GM18867 (cell line): ENCODE measurements around the gene DUSP14.
"Not testable (repeated sequence)": the region's sequence is repeated elsewhere in the genome, so short reads cannot be mapped to it uniquely, and the experiment has no call there.

Experiments
- ATAC-seq: cut with Tn5 transposase; IDR thresholded peaks from one replicate; pipeline ENCODE4 v1.9.1; 2021; ENCODE audit warnings: mild to moderate bottlenecking, moderate library complexity; ENCODE audit not compliant: unreplicated experiment

DUSP14 gene

DNA sequence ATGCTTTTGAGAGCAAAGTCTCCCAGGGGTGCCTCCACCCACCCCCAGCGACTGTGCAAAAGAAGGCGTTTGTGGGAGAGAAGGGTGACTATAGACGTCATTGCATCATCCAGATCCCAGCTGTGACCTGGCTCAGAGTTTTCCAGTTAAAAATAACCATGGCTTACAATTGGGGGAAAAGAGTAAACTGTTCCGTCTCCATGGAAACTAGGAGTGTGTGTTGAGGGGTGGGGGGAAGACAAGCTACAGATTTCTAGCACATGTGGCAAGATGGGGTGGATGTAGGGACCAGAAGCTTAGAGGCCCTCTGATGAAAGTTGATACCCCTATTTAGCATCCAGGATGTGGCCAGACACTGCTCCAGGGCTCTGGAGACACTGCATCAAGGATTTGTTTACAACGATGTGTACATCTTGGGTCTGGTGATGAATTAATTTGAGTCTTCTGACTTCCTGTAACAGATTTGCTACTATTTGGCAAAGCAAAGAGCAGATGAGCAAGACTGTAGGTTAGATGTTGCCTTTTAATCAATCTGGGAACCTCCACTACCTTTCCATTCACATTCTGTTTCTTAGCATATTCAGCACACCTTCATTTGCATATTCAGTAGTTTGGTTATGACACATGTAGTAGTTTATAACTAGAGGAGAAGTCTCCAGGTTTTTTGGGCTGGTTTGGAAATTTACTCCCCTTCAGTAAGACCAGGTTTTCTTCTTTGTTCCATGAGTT, 6.2 kb upstream of the DUSP14 start:
- no peak for ATAC-seq

DNA sequence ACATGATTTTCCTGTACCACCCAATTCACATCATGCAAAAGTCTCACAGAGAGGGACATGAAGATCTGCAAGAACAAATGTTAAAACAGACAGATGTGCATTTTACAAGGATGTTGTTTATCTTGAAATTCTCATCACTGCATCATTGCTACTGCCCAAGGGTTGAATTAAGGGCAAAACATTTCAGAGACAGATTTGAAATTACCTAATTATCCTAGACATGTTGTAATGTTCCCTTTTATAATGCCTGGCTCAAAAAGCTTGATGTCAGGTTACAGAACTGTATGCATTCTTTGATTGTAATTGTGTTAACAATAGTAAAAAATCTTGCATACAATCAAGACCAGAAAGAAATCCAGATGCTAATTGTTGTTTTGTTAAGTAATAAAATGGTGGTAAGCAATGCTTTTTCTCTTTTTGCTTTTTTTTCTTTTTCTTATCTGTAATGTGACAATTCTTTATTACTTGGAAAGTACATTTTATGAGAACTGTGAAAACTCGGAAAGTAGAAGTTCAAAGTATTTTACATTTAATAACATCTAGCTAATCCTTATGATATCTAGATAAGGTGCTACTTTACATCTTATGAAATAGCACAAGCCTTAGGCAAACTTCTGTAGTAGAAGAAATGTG, 3.6 kb upstream of the DUSP14 start:
- no peak for ATAC-seq

DNA sequence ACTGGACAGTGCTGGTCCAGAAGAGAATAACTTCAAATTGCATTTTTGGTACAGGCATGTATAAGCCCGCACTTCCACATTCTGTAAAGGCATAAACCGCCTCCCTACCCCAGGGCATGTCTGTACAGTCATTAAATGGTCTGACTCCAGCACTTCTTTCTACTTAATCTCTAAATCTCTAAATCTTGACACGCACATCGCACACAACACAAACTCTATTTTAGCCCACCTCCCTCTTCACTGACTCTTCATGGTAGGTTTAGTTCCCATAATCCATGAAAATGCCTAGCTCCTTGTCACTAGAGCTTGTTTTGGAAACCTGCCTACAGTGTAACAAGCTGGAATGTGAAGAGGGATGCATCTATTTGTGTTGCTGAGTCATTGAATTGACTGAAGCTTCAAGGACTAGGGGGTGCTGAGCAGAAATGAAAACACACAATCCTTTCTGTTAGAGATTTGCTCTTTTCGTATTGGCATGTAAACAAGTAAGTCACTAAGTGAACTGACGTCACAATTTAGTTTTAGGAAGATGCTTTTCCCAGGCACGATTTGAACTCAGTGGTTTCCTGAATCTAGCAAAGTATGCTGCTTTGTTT, 1.6 kb upstream of the DUSP14 start:
- no peak for ATAC-seq

DNA sequence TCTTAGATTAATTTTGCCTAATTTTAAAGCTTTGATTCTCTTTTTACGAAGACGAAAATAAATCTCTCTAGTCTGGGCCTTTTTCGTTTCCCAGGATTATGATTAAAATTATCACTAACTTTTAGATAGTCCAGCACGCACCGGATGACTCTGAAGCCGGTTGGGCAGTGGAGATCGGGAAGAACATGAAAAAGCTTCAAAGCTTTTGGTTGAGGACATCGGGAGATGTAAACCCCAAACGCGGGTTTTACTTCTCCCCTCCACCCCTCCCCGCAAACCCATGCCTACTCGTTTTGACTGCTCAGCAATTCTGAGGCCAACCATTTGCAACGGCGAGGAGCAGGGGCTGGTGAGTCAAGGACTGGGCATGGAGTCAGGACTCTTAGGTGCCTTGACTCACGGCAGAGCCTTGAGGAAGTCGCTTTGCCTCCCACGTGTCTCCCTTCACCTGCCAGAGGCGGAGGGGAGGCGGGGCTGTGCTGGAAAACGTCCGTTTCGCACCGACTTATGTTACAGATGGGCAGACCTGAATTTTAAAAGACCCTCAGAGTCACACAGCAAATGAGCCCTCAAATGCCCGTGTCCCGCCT, 989 bp upstream of the DUSP14 start:
- no peak for ATAC-seq

DNA sequence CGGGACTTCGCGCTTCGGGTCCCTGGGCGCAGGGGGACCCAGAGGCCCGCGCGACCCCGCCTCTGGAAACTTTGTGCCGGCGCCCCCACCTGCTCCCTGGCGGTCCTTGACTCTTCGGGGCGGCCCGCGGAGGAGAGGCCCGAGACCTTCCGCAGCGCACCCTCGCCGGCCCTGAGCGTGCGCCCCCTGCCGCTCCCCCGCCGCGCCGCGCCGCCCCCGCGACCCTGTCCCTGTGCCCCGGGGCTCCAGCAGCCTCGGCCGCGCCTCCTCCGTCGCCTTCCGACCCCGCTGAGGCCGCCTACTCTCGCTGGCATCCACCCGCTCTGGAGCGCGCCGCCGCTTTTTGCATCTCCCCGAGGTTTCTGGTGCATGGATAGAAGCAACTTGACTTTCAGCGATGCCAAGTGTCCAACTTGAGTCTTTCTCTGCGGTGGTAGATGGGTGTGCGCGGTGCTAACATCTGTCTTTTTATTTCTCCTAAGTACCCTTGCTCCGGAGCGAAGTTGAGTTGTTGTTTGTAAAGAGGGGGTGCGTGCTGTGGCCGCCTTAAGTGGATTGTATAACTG, 414 bp downstream of the DUSP14 start:
- peak; percentile 55 for ATAC-seq

DNA sequence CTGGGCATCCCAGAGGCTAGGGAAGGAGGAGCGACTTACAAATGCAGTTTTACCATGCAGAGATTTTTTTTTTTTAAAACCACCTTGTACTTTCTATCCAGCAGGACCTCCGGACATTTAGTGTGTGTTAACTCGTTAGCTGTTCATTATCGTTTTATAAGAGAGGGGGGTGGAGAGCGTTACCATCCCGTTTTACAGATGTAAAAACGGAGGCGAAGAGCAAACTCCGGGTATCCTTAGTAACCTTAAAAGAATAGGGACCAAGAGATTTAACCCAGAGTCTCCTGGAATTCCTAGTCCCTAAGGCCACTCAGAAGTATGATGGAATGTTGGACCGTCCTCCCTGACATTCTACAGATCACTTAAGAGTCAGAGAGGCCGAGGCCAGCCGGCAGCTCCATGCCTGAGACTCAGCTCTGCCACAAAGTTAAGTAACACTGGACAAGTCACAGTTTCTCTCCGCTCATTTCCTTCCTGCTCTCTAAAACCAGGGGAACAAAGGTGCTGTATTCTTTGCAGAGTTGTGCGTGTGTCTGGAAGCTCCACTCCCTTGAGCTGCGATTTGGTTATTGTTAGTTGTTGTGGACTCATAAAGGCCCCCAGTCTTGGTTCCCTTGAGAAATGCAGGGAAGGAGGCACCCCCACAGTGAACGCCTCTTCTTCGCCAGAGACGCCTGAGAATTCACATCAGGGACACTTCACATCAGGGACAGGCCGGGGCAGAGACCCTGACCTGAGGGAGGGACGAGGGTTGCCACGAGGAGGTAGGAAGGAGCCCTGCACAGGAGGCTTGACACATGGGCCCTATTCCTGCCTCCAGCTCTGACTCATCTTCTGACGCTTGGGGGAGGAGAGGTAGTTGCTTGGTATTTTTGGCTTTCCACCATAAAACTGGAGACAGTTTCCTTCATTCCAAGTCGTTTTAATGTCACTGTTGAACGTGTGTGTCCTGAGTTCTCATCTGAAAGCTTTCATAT, 1.2 kb downstream of the DUSP14 start:
- ATAC-seq, result no peak

DNA sequence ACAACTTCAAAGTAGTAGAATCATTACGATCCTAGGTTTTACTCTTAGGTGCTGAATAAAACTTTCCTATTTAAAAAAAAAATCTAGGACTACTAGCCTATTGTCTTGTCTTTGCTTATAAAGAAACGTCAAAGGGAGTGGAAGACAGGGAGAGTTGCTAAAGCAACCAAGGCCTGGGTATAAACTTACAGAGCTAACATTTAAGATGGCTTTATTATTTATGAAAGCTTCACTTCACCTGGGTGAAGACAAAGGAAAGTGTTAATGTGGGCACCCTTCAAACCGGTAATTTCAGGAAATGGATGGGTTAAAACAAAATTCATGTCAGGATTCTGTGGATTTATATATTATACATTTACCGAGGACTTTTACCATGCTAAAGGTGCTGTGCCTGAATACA, 2.5 kb downstream of the DUSP14 start:
- ATAC-seq, result no peak

DNA sequence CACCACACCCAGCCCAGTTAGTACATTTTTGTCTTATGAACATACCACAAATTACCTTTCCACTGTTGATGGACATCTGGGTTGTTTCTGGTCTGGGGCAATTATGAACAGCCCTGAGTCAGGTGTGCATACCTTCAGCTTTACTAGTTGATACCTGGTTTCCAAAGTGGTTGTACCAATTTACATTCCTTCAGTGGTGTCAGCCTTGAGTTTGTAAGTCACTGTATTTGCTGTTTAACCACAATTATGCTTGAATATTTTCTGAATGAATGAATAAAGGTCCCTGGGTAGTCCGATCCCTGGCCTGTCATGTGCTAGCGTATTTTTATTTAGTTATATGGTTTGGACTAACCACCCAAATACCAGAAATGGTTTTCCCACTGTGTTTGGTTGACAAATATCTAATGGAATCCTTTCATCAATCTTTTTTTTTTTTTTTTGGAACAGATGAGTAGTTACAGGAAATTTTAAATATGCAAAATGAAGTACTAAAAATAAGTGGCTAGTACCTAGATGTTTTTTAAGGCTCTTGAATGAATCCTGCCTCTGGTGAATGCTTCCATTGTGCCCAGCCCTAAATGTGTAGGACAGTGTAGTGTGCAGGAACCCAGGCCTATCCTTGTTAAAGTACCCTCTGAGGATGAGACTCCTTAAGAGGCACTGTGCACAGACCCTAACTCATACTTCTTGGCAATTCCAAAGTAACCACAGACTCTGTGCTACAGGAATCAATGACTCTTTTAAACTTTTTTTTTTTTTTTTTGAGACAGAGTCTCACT, 3.7 kb downstream of the DUSP14 start:
- ATAC-seq, result no peak

DNA sequence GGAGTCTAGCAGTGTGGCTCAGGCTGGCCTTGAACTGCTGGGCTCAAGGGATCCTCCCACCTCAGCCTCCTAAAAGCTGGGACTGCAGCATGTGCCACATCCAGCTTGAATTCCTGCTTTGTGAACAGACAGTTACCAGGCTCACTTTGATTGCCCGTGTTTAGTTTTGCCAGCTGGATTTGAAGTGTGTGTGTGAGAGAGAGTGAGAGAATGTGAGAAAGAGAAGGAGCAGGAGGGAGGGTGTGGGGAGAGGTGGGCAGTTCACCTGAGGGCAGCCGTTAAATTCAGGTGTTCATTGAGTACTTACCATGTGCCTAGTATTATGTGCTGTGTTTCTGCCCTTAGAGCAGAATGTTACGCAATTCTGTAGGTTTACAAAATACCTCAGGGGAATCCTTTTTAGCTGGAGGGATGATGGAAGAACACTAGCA, 4.7 kb downstream of the DUSP14 start:
- ATAC-seq, result no peak

DNA sequence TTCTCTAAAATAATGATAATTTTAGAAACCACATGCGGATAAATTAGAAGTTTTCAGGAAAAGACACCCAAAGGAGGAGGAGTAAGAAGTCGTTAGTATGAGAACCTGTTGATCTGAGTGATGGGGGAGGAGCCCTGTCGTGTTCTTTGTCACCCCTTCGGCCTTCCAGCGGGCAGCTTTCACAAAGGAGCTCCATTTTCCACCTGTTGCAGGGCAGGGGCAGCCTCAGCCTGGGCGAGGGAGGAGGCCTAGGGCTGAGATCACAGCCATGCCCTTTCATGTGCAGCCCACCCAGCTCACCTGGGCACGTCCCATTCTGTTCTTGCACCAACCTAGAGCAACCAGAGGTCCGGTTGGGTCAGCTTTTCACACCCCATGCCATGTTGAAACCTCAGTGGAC, 5.3 kb downstream of the DUSP14 start:
- ATAC-seq, result no peak

DNA sequence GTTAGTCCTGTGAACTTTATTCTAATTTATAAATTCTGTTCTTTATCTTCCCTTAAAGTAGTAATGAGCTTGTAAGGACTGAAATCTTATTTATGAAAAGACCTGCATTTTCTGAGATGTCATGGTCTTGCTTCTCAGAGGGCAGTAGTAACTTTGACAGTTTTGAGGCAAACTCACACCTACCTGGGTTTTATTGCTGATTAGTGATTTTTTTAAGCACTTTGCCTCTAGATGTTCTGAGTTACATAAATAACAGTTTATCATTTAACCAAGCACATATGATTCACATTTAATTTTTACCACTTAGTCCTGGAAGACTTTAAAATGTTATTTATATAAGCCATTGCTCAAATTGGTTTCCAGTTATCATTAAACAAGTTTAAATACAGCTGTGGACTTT, 10.7 kb downstream of the DUSP14 start:
- ATAC-seq, result no peak

DNA sequence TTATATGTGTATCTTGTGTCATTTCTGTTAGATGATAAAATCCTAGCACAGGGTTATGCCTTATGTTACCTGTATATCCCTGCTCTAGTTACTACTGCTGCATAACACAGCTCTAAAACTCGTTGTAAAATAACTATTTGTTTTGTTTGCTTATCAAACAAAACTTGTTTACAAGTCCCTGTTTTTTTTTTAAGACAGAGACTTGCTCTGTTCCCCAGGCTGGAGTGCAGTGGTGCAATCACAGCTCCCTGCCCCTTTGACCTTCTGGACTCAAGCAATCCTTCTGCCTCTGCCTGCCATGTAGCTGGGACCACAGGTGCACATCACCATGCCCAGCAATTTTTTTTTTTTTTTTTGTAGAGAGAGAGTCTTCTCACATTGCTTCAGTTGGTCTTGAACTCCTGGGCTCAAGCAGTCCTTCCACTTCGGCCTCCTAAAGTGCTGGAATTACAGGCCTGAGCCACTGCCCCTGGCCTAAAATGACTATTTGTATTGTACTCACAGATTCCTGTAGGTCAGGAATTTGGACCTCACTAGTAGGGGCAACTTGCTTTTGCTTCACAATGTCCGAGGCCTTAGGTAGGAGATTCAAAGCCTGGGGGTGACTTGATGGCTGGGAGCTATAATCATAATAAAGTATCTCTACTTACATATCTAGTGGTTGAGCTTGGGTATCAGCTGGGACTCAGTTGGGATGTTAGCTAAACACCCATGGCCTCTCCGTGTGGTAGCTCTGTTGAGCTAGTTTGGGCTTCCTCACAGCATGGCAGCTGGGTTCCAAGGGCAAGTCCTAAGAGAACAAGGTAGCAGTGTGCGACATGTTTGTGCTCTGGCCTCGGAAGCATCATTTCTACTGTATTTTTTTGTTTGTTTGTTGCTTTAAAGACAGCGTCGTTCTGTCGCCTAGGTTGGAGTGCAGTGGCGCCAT, 12.6 kb downstream of the DUSP14 start:
- no peak for ATAC-seq

DNA sequence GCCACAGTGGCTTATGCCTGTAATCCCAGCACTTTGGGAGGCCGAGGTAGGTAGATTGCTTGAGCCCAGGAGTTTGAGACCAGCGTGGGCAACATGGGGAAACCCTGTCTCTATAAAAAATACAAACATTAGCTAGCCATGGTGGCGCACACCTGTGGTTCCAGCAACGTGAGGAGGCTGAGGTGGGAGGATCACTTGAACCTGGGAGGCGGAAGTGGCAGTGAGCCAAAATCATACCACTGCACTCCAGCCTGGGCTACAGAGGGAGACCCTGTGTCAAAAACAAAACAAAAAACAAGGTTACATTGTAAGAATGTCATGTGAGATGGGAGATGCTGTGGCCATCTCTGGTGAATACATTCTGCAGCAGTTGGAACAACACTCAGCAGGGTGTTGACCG, 13.5 kb downstream of the DUSP14 start:
- ATAC-seq, result no peak

DNA sequence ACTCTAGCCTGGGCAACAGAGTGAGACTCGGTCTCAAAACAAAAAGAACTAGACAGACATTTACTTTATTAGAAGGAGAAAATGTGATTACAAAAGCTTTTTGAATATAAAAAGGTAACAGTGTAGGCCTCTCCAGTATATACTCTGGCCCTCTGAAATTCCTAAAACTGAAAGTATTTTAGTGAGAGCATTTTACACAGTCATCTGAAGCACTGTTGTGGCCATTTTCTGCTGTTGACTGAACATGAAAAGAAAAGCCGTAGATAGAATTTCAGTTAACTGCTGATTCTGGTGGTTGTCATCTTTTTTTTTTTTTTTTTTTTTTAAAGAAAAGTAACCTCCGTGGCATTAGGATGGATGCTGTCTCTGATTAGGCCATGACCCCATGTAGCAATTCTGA, 15.6 kb downstream of the DUSP14 start:
- no peak for ATAC-seq

DNA sequence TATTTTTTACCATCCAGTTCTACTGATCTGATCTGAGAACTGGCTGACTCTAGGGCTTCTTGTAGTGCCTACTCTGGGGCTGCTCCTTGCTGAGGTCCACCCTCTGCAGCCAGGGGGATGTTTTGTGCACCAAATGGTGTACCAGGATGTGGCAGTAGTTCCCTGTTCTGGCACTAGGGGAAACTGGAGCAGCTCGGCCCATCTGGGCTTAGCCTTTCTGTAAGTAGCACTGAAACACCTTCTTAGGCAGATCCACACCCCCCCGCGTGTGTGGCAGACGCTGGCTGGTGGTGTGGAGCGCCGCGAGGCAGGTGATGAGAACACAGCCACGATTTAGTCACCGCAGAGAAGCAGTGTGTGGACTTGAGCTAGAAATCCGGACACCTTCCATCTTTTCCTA, 17.0 kb downstream of the DUSP14 start:
- no peak for ATAC-seq

DNA sequence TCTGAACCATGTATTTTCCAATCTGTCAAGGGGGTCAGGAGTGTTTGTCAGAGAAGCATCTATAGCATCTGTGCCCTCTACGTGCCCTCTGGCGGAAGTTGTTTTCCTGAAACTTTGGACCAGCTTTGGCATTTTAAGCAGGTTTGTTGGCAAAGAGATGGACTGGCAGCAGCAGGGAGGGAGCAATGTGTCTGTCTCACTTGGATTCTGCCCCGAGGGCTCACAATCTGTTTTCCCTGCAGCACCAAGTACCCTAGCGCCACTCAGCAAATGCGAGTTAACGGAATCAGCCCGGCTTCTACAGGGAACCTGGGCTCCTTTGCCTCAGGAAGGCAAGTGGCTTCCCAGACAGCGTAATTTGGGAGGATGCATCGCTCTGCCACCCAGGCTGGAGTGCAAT, 17.4 kb downstream of the DUSP14 start:
- no peak for ATAC-seq

DNA sequence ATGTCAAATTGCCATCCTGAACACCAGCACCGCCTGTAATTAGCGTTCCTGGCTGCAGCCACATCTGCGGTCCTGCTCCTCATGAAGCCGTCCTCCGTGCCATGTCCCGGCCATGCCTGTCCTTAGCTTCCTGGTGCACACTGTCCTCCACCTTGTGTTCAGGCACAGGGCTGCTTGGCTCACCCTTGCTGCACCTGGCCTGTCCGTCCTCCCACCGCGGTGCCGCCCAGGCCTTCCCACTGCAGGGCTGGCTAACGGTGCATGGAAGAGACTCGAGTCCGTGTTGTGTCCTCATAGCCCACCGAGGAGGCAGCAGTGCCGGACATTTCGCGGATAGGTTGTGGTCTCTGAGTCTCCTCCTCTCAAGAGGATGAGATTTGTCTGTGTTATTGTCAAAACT, 20.4 kb downstream of the DUSP14 start:
- no peak for ATAC-seq

DNA sequence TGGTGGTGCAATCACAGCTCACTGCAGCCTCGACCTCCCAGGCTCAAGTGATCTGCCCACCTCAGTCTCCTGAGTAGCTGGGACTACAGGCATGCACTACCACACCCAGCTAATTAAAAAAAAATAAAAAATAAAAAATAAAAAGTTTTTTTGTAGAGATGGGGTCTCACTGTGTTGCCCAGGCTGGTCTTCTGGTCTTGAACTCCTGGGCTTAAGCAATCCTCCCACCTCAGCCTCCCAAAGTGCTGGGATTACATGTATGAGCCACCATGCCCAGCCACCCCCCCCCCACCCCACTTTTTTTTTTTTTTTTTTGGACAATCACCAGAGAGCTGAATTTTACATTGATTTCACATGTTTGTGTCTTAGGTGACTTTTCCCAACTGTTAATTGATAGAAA, 22.0 kb downstream of the DUSP14 start:
- ATAC-seq, result not testable (repeated sequence)
